ENCODE data around the gene RHCG. TPM values are rescaled to one million over a fixed set of nuclear protein-coding genes. Genes with fewer than 3 reads are reported as not detected.

Gene RHCG
- total RNA-seq, 1 experiment from 2014 or later, result 0.28 TPM

DNA sequence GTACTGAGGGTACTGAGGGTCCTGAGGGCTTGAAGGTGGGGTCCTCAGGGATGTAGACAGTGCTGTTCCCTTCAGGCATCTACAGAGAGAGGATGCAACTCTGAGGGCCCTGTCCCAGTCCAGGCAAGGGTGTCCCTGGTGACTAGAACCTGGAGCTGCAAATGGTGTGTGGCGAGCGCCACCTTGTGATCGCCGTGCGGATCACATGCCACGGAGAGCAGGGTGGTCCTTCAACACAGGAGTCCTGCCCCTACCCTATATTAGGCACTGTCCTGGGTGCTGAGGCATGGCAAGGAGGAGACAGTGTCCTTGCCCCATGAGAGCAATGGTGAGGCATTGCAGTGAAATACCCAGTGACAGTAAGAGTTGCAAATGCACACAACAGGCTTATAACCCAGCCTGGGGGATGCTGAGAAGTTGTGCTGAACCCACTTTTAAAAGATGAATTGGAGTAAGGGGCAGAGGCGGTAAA, 23.6 kb downstream of the RHCG start:
- H3K27me3 ChIP-seq (ENCODE audit: insufficient read depth, low read length), result no peaks in the 10 kb centered on the region

More for the DNA sequence above, 23.6 kb downstream of the RHCG start:
- Mint-ChIP-seq H3K4me3 (no peak overlapping the region), H3K9me3 (no peaks in the 10 kb centered on the region; a peak in 1 of 5 replicates), H3K36me3 (ENCODE audit: insufficient read depth in 1 of 3, low read depth in 3 of 3) (no peaks in the 10 kb centered on the region), H3K27ac (no peak overlapping the region), H3K4me1 (peaks cover 24 to 25% of the 10 kb centered on the region in 2 experiments), H3K27me3 (ENCODE audit: low read depth) (peaks cover 43% of the 10 kb centered on the region)
- Histone ChIP-seq H3K23me2 (ENCODE audit: insufficient read length, low read depth, low read length, poor library complexity, severe bottlenecking) (no peaks in the 10 kb centered on the region), H2AK5ac (ENCODE audit: insufficient read length, low read length) (no peak overlapping the region), H3K4me2 (ENCODE audit: insufficient read depth, insufficient read length, low read length) (no peak overlapping the region), H4K5ac (ENCODE audit: insufficient read length, low read depth, low read length) (no peak overlapping the region), H3K27ac (ENCODE audit: insufficient read length, low read depth, low read length) (no peak overlapping the region), H3K9me3 (ENCODE audit: control insufficient read depth, low read depth, low read length) (no peaks in the 10 kb centered on the region), H3T11ph (ENCODE audit: low read length) (no peak overlapping the region), H4K8ac (replicated peaks; ENCODE audit: insufficient read length, low read depth, low read length) (no peak overlapping the region), H3K18ac (ENCODE audit: insufficient read length, low read depth, low read length) (no peak overlapping the region), H2BK20ac (ENCODE audit: low read depth, low read length, poor library complexity, severe bottlenecking) (no peak overlapping the region), H4K91ac (ENCODE audit: insufficient read length, low read depth, low read length) (no peak overlapping the region), H3K14ac (ENCODE audit: insufficient read depth, low read length) (no peak overlapping the region), H2BK120ac (ENCODE audit: low read depth, low read length, poor library complexity, severe bottlenecking) (no peak overlapping the region), H2BK12ac (ENCODE audit: insufficient read length, low read depth, low read length) (no peak overlapping the region), H3K23ac (ENCODE audit: insufficient read length, low read depth, low read length) (no peak overlapping the region), H3K79me1 (ENCODE audit: insufficient read depth, low read depth, low read length, poor library complexity, severe bottlenecking) (no peaks in the 10 kb centered on the region), H4K20me1 (ENCODE audit: control insufficient read depth, insufficient read depth, insufficient read length) (no peaks in the 10 kb centered on the region), H2BK5ac (ENCODE audit: insufficient read length, low read length) (no peak overlapping the region), H2AFZ (ENCODE audit: low read length) (no peak overlapping the region), H3K79me2 (ENCODE audit: insufficient read depth, low read length) (no peaks in the 10 kb centered on the region), H3K4me1 (ENCODE audit: insufficient read depth, low read length) (no peaks in the 10 kb centered on the region; the same call in 1 of the 2 replicates), H3K56ac (ENCODE audit: insufficient read length, low read depth, low read length) (no peak overlapping the region), H3K9ac (ENCODE audit: extremely low read depth, insufficient read length, low read length) (no peak overlapping the region), H2BK15ac (ENCODE audit: low read depth, low read length) (no peak overlapping the region), H3K4ac (ENCODE audit: low read depth, low read length) (no peak overlapping the region)
- TF ChIP-seq, protein P1, sequence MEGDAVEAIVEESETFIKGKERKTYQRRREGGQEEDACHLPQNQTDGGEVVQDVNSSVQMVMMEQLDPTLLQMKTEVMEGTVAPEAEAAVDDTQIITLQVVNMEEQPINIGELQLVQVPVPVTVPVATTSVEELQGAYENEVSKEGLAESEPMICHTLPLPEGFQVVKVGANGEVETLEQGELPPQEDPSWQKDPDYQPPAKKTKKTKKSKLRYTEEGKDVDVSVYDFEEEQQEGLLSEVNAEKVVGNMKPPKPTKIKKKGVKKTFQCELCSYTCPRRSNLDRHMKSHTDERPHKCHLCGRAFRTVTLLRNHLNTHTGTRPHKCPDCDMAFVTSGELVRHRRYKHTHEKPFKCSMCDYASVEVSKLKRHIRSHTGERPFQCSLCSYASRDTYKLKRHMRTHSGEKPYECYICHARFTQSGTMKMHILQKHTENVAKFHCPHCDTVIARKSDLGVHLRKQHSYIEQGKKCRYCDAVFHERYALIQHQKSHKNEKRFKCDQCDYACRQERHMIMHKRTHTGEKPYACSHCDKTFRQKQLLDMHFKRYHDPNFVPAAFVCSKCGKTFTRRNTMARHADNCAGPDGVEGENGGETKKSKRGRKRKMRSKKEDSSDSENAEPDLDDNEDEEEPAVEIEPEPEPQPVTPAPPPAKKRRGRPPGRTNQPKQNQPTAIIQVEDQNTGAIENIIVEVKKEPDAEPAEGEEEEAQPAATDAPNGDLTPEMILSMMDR (conservative IDR thresholded peaks at IDR 0.05), result peak; percentile 97
- no CpG with 5 or more reads among the region's 7 CpGs for WGBS (ENCODE audit: extremely low coverage, insufficient read length, low lambda C conversion rate)
- peak; percentile 94 for DNase-seq

All from H9 (cell line).